IMR-90 (cell line): ENCODE measurements around the gene PKP4. TPM values are rescaled to one million over a fixed set of nuclear protein-coding genes. Genes with fewer than 3 reads are reported as not detected.

Source experiments
- ATAC-seq: fragments of 200-7000 bp; cut with Tn5 transposase; 2 replicates; pipeline ENCODE4 v1.9.1; 2020; ENCODE audit warnings: low read depth, mild to moderate bottlenecking, moderate library complexity
- BruUV-seq: library from RNA; stranded (reverse); fragments of 400-500 nt; replicated peaks from 2 replicates; lab custom pipeline; 2021; lab: Mats Ljungman, UMichigan
- CTCF ChIA-PET: fragments of 300-600 bp; formaldehyde crosslinking; extraction: SDS; loops from one replicate; lab custom pipeline; 2021; ENCODE audit warnings: antibody characterized with exemption; lab: Yijun Ruan, JAX
- POLR2A ChIA-PET: fragments of 300-600 bp; sonication (Branson Sonifier 250); formaldehyde crosslinking; loops from one replicate; lab custom pipeline; 2022; ENCODE audit warnings: antibody characterized with exemption; ENCODE audit not compliant: unreplicated experiment; lab: Charles Lee
- DNase-seq: peaks from one replicate; pipeline ENCODE4 v3.0.0; 2013
- H2AFZ ChIP-seq: replicated peaks from 2 replicates; pipeline ENCODE3; 2013; ENCODE audit warnings: low read length, mild to moderate bottlenecking; ENCODE audit not compliant: poor library complexity
- H2AK5ac ChIP-seq: 2 replicates; pipeline ENCODE4 v1.6.1; 2013; ENCODE audit warnings: low read depth, low read length, inconsistent platforms
- H2AK9ac ChIP-seq: replicated peaks from 2 replicates; pipeline ENCODE3; 2013; ENCODE audit warnings: mild to moderate bottlenecking, low read depth, low read length, moderate library complexity; ENCODE audit not compliant: poor library complexity
- H2BK120ac ChIP-seq: 2 replicates; pipeline ENCODE4 v1.6.1; 2013; ENCODE audit warnings: low read depth, low read length, inconsistent platforms
- H2BK15ac ChIP-seq: 3 replicates; pipeline ENCODE4 v1.6.1; 2013; ENCODE audit warnings: low read depth, low read length, inconsistent platforms
- H2BK20ac ChIP-seq: 2 replicates; pipeline ENCODE4 v1.6.1; 2013; ENCODE audit warnings: low read depth, mild to moderate bottlenecking, inconsistent platforms, low read length, moderate library complexity
- H2BK5ac ChIP-seq: 2 replicates; pipeline ENCODE4 v1.6.1; 2013; ENCODE audit warnings: mild to moderate bottlenecking, low read depth, low read length, inconsistent platforms; ENCODE audit not compliant: poor library complexity, severe bottlenecking
- H3K14ac ChIP-seq: replicated peaks from 2 replicates; pipeline ENCODE4 v1.6.1; 2013; ENCODE audit warnings: low read depth, low read length, inconsistent platforms
- H3K18ac ChIP-seq: 2 replicates; pipeline ENCODE4 v1.6.1; 2013; ENCODE audit warnings: low read depth, low read length, control low read depth
- H3K23ac ChIP-seq: 2 replicates; pipeline ENCODE4 v1.6.1; 2013; ENCODE audit warnings: low read depth, low read length, inconsistent platforms
- H3K27ac ChIP-seq: 2 replicates; pipeline ENCODE4 v1.5.1; 2013; ENCODE audit warnings: mild to moderate bottlenecking, control low read depth, low read length; ENCODE audit not compliant: insufficient read depth
- H3K27me3 ChIP-seq: 2 replicates; pipeline ENCODE4 v1.6.1; 2013; ENCODE audit warnings: low read length; ENCODE audit not compliant: control insufficient read depth, insufficient read depth
- H3K36me3 ChIP-seq: 2 replicates; pipeline ENCODE4 v1.6.1; 2013; ENCODE audit warnings: low read length, mixed read lengths; ENCODE audit not compliant: control insufficient read depth, insufficient read depth
- H3K4ac ChIP-seq: 2 replicates; pipeline ENCODE4 v1.6.1; 2013; ENCODE audit warnings: low read depth, low read length, inconsistent platforms
- H3K4me1 ChIP-seq: 2 replicates; pipeline ENCODE4 v1.6.1; 2013; ENCODE audit warnings: low read length, mixed read lengths; ENCODE audit not compliant: control insufficient read depth, insufficient read depth
- H3K4me2 ChIP-seq: 2 replicates; pipeline ENCODE4 v1.6.1; 2013; ENCODE audit warnings: low read depth, mild to moderate bottlenecking, control low read depth, low read length, moderate library complexity
- H3K4me3 ChIP-seq: 2 replicates; pipeline ENCODE4 v1.5.1; 2013; ENCODE audit warnings: low read depth, mild to moderate bottlenecking, control low read depth, low read length, moderate library complexity; ENCODE audit not compliant: insufficient read depth
- H3K56ac ChIP-seq: 2 replicates; pipeline ENCODE4 v1.6.1; 2013; ENCODE audit warnings: low read length, inconsistent platforms; ENCODE audit not compliant: insufficient read depth; ENCODE audit errors: extremely low read depth
- H3K79me1 ChIP-seq, 2 experiments: 2 replicates each; pipeline ENCODE4 v1.6.1; 2013; ENCODE audit warnings: low read length in 2 of 2, inconsistent platforms in 1 of 2, low read depth in 1 of 2
- H3K9ac ChIP-seq: 2 replicates; pipeline ENCODE4 v1.6.1; 2013; ENCODE audit warnings: low read depth, low read length, control low read depth
- H3K9me1 ChIP-seq: 2 replicates; pipeline ENCODE4 v1.6.1; 2013; ENCODE audit warnings: low read length, inconsistent platforms; ENCODE audit not compliant: insufficient read depth
- H3K9me3 ChIP-seq: 2 replicates; pipeline ENCODE4 v1.6.1; 2013; ENCODE audit warnings: low read length; ENCODE audit not compliant: control insufficient read depth, insufficient read depth
- H4K20me1 ChIP-seq: 2 replicates; pipeline ENCODE4 v1.6.1; 2013; ENCODE audit warnings: low read length, inconsistent platforms; ENCODE audit not compliant: insufficient read depth
- H4K5ac ChIP-seq: 2 replicates; pipeline ENCODE4 v1.6.1; 2013; ENCODE audit warnings: mild to moderate bottlenecking, low read depth, low read length, control low read depth
- H4K8ac ChIP-seq, 2 experiments: 2 replicates each; pipeline ENCODE4 v1.6.1; 2013; ENCODE audit warnings: low read depth in 2 of 2, low read length in 2 of 2, control low read depth in 1 of 2, inconsistent platforms in 1 of 2
- H4K91ac ChIP-seq: 2 replicates; pipeline ENCODE4 v1.6.1; 2013; ENCODE audit warnings: low read depth, low read length, inconsistent platforms; ENCODE audit not compliant: insufficient read depth
- MAFK ChIP-seq: IDR thresholded peaks from 2 replicates; pipeline ENCODE4 v1.6.1; 2012; ENCODE audit warnings: low read depth, low read length, improper control_type of control experiment
- RFX5 ChIP-seq: IDR thresholded peaks from 2 replicates; pipeline ENCODE4 v1.8.0; 2012; ENCODE audit warnings: low read depth, mild to moderate bottlenecking, low read length, moderate library complexity
- WGBS, 2 experiments: methylation state at CpG; one replicate each; pipeline versions ENCODE4 v1.1.5 to v1.1.7; 2013; ENCODE audit warnings: missing lambda C conversion rate in 2 of 2; ENCODE audit not compliant: insufficient read length in 1 of 2; ENCODE audit errors: extremely low coverage in 2 of 2; 5-methylcytosine and 5-hydroxymethylcytosine counted together
- dilution Hi-C: fragments of 300-500 bp; cut with HindIII; formaldehyde crosslinking; loops from one replicate; pipeline ENCODE4 v1.14.3; 2018; ENCODE audit warnings: low sequenced_read_pairs; ENCODE audit not compliant: unreplicated experiment
- in situ Hi-C: fragments of 300-500 bp; cut with MboI; formaldehyde crosslinking; loops from 3 replicates; pipeline ENCODE4 v1.14.3; 2019; ENCODE audit warnings: low sequenced_read_pairs, inconsistent platforms, mixed read lengths
- intact Hi-C: fragments of 100-400 bp; cut with micrococcal nuclease; formaldehyde crosslinking; loops from 2 replicates; pipeline ENCODE4 v1.10.0; 2022
- polyA plus RNA-seq, 3 experiments: library from polyadenylated mRNA; depleted of rRNA; stranded (reverse); fragments of >200 nt; gene quantifications; 2 replicates each; pipeline ENCODE4 v1.2.3, GENCODE V29; 2012; ENCODE audit warnings: low replicate concordance in 1 of 3
- total RNA-seq: library from RNA; depleted of rRNA; stranded (reverse); fragments of >200 nt; gene quantifications from 2 replicates; pipeline ENCODE4 v1.2.3, GENCODE V29; 2012

PKP4 gene
- total and polyA plus RNA-seq, 2 of the 4 experiments (the other 2 are of a cell fraction): 20.1 to 37.8 TPM

DNA sequence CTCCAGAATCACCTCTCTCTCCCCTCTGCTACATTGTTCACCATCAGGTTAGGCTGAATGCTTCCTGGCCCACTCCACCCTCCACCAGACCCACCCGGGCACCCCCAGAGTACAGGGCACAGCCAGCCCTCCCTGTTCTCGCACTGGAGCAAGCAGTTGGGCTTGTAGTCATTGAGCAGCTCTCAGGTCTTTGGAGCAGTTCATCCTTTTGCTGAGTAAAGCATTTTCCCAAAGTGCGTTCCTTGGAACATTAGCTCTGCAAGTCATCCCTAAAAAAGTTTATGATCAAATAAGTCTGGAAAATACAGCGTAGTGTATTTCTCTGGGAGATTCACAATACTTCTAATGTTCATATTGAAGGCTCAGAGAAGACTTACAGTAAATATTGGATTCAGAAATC is 234.9 kb downstream of the PKP4 start:
- DNase-seq: no peak
- dilution Hi-C loops: no loop called here

More for the DNA sequence above, 234.9 kb downstream of the PKP4 start:
- Histone ChIP-seq H4K5ac (no peak overlapping the region), H3K27me3 (no peaks in the 10 kb centered on the region), H3K9me3 (0 out of 2 replicates have a peak, but pooled peaks cover 2% of the 10 kb centered on the region), H4K20me1 (no peaks in the 10 kb centered on the region), H2BK20ac (no peak overlapping the region), H3K36me3 (no peaks in the 10 kb centered on the region), H2BK5ac (no peak overlapping the region), H2AFZ (no peak overlapping the region), H2AK5ac (no peak overlapping the region), H4K8ac (no peak overlapping the region), H2BK15ac (no peak overlapping the region), H3K9ac (no peak overlapping the region), H3K9me1 (no peaks in the 10 kb centered on the region; the same call in 1 of the 2 replicates), H3K4me3 (no peak overlapping the region), H2BK120ac (no peak overlapping the region), H3K27ac (no peak overlapping the region), H3K79me1 (no peaks in the 10 kb centered on the region), H3K4me2 (no peak overlapping the region), H3K14ac (no peak overlapping the region), H4K91ac (no peak overlapping the region), H3K4ac (no peak overlapping the region), H3K23ac (no peak overlapping the region), H2AK9ac (no peak overlapping the region), H3K18ac (no peak overlapping the region), H3K4me1 (no peaks in the 10 kb centered on the region), H3K56ac (no peak overlapping the region)
- no peak for ATAC-seq
- WGBS, 2 experiments: 80% methylated on average over 2 of the region's 4 CpGs; no CpG with 5 or more reads in 1 of the 2 experiments
- TF ChIP-seq RFX5 (no peak), MAFK (0 out of 2 replicates have a peak, but pooled peaks have one; percentile 39)
- intact Hi-C loops (no loop called here), in situ Hi-C loops (no loop called here)
- ChIA-PET POLR2A (no interaction called here), CTCF (no interaction called here)
- no TSS peak for BruUV-seq
